ENCODE measurements around the gene SPOCK3. TPM values are rescaled to one million over a fixed set of nuclear protein-coding genes. Genes with fewer than 3 reads are reported as not detected.
"Not testable (repeated sequence)": the region's sequence is repeated elsewhere in the genome, so short reads cannot be mapped to it uniquely, and the experiment has no call there.

The SPOCK3 gene
- polyA plus RNA-seq, 1 experiment = not detected

- CTCF ChIA-PET = no interaction called here
Observed at GRCh38 chr4:166987026-166987425, 247.3 kb downstream of the SPOCK3 start.

GRCh38 chr4:166981847-166982246 lies 252.4 kb downstream of the SPOCK3 start:
- H3K36me3 ChIP-seq (ENCODE audit: control insufficient read depth, insufficient read depth, low read length) = no peaks in the 10 kb centered on the region
- no peak overlapping the region for H3K4me3 ChIP-seq (ENCODE audit: low read depth, low read length)
- TF ChIP-seq CTCF (IDR thresholded peaks at IDR 0.05; ENCODE audit: insufficient read depth, low read depth, low read length) = no peak
- no peaks in the 10 kb centered on the region for H3K27me3 ChIP-seq (ENCODE audit: control insufficient read depth, insufficient read depth, low read length)
- ChIA-PET CTCF (no interaction called here), POLR2A (no interaction called here)
- DNase-seq (ENCODE audit: low read depth) = no peak

More at GRCh38 chr4:166987026-166987425, 247.3 kb downstream of the SPOCK3 start:
- TF ChIP-seq CTCF (IDR thresholded peaks at IDR 0.05; ENCODE audit: insufficient read depth, low read depth, low read length) = no peak
- Histone ChIP-seq H3K4me3 (ENCODE audit: low read depth, low read length) (no peak overlapping the region), H3K36me3 (ENCODE audit: control insufficient read depth, insufficient read depth, low read length) (no peaks in the 10 kb centered on the region), H3K27me3 (ENCODE audit: control insufficient read depth, insufficient read depth, low read length) (no peaks in the 10 kb centered on the region)
- POLR2A ChIA-PET = no interaction called here
- no peak for DNase-seq (ENCODE audit: low read depth)

- TF ChIP-seq CTCF (IDR thresholded peaks at IDR 0.05; ENCODE audit: insufficient read depth, low read depth, low read length) = no peak
- Histone ChIP-seq H3K36me3 (ENCODE audit: control insufficient read depth, insufficient read depth, low read length) (no peaks in the 10 kb centered on the region), H3K4me3 (ENCODE audit: low read depth, low read length) (no peak overlapping the region), H3K27me3 (ENCODE audit: control insufficient read depth, insufficient read depth, low read length) (no peaks in the 10 kb centered on the region)
- no peak for DNase-seq (ENCODE audit: low read depth)
- POLR2A ChIA-PET = no interaction called here
- CTCF ChIA-PET = interaction anchor here (0.6 kb wide), 1 partner anchor 25 kb away, joined by 4 read pairs; no protein-coding TSS in a partner anchor
Observed at GRCh38 chr4:166980419-166980818, 253.9 kb downstream of the SPOCK3 start.

GRCh38 chr4:166977596-166977995 lies 256.7 kb downstream of the SPOCK3 start:
- POLR2A ChIA-PET = no interaction called here
- H3K36me3 ChIP-seq (ENCODE audit: control insufficient read depth, insufficient read depth, low read length) = no peaks in the 10 kb centered on the region

GRCh38 chr4:166972071-166972470 lies 262.2 kb downstream of the SPOCK3 start:
- POLR2A ChIA-PET = no interaction called here
- no peaks in the 10 kb centered on the region for H3K27me3 ChIP-seq (ENCODE audit: control insufficient read depth, insufficient read depth, low read length)
- H3K4me3 ChIP-seq (ENCODE audit: low read depth, low read length) = no peak overlapping the region
- CTCF ChIA-PET = no interaction called here
- no peak for TF ChIP-seq CTCF (IDR thresholded peaks at IDR 0.05; ENCODE audit: insufficient read depth, low read depth, low read length)
- H3K36me3 ChIP-seq (ENCODE audit: control insufficient read depth, insufficient read depth, low read length) = no peaks in the 10 kb centered on the region
- no peak for DNase-seq (ENCODE audit: low read depth)

More at GRCh38 chr4:166977596-166977995, 256.7 kb downstream of the SPOCK3 start:
- H3K27me3 ChIP-seq (ENCODE audit: control insufficient read depth, insufficient read depth, low read length) = no peaks in the 10 kb centered on the region
- no peak overlapping the region for H3K4me3 ChIP-seq (ENCODE audit: low read depth, low read length)
- TF ChIP-seq CTCF (IDR thresholded peaks at IDR 0.05; ENCODE audit: insufficient read depth, low read depth, low read length) = no peak
- DNase-seq (ENCODE audit: low read depth) = no peak
- CTCF ChIA-PET = no interaction called here

GRCh38 chr4:166968219-166968618 lies 266.1 kb downstream of the SPOCK3 start:
- POLR2A ChIA-PET; H3K36me3 ChIP-seq (ENCODE audit: control insufficient read depth, insufficient read depth, low read length); H3K4me3 ChIP-seq (ENCODE audit: low read depth, low read length); H3K27me3 ChIP-seq (ENCODE audit: control insufficient read depth, insufficient read depth, low read length); CTCF ChIA-PET; DNase-seq (ENCODE audit: low read depth): not testable (repeated sequence)

Measured in BJ (cell line).